HepG2 (cell line): ENCODE data around the gene PKN2. TPM values are rescaled to one million over a fixed set of nuclear protein-coding genes. Genes with fewer than 3 reads are reported as not detected.
A peak's percentile ranks its signal among the peaks of the same experiment; 100 is the strongest.

ENCODE experiments used
- CENPT ChIP-seq: sonication (generic); formaldehyde crosslinking; IDR thresholded peaks from 2 replicates; pipeline ENCODE4 v1.8.0; 2022; ENCODE audit warnings: low read depth, mild to moderate bottlenecking, moderate library complexity, missing genetic modification reagents
- DZIP1 ChIP-seq: sonication (generic); formaldehyde crosslinking; IDR thresholded peaks from 2 replicates; pipeline ENCODE4 v1.5.0; 2020; ENCODE audit warnings: mild to moderate bottlenecking, missing genetic modification reagents
- GABPB1 ChIP-seq: IDR thresholded peaks from 2 replicates; pipeline ENCODE4 v1.6.1; 2016; ENCODE audit warnings: mild to moderate bottlenecking, missing genetic modification reagents, moderate library complexity, missing compliant biosample characterization
- GTF2F1 ChIP-seq: fragments of 150-350 bp; IDR thresholded peaks from 2 replicates; pipeline ENCODE4 v1.6.1; 2014; ENCODE audit warnings: low read length
- HNRNPLL ChIP-seq: fragments of 200-400 bp; formaldehyde crosslinking; IDR thresholded peaks from 2 replicates; pipeline ENCODE4 v1.6.1; 2017; ENCODE audit warnings: mild to moderate bottlenecking, low read depth, low read length; ENCODE audit not compliant: poor library complexity, severe bottlenecking
- JUN ChIP-seq: sonication (generic); formaldehyde crosslinking; IDR thresholded peaks from 2 replicates; pipeline ENCODE4 v1.4.0; 2020; ENCODE audit warnings: mild to moderate bottlenecking, missing genetic modification reagents
- KDM3A ChIP-seq: IDR thresholded peaks from 2 replicates; pipeline ENCODE4 v1.6.1; 2018; ENCODE audit warnings: low read depth, missing compliant biosample characterization
- MIXL1 ChIP-seq: IDR thresholded peaks from 2 replicates; pipeline ENCODE4 v1.6.1; 2016
- NFKBIZ ChIP-seq: IDR thresholded peaks from 2 replicates; pipeline ENCODE4 v1.6.1; 2018; ENCODE audit warnings: missing genetic modification reagents, missing compliant biosample characterization
- PATZ1 ChIP-seq: sonication (generic); formaldehyde crosslinking; IDR thresholded peaks from 2 replicates; pipeline ENCODE4 v1.4.0; 2020; ENCODE audit warnings: missing genetic modification reagents
- PAXIP1 ChIP-seq: sonication (generic); formaldehyde crosslinking; conservative IDR thresholded peaks from 2 replicates; pipeline ENCODE4 v1.4.0; 2020; ENCODE audit warnings: mild to moderate bottlenecking, missing genetic modification reagents, moderate library complexity
- RFX3 ChIP-seq: IDR thresholded peaks from 2 replicates; pipeline ENCODE4 v1.6.1; 2016; ENCODE audit warnings: missing biosample characterization, missing genetic modification reagents
- SMAD1 ChIP-seq: sonication (generic); formaldehyde crosslinking; IDR thresholded peaks from 2 replicates; pipeline ENCODE4 v1.4.0; 2020; ENCODE audit warnings: missing genetic modification reagents, low read depth, mild to moderate bottlenecking, borderline replicate concordance
- XRCC5 ChIP-seq: fragments of 200-400 bp; formaldehyde crosslinking; optimal IDR thresholded peaks from 2 replicates; pipeline ENCODE3; 2017; ENCODE audit warnings: mild to moderate bottlenecking, low read length
- ZNF101 ChIP-seq: sonication (generic); formaldehyde crosslinking; IDR thresholded peaks from 2 replicates; pipeline ENCODE4 v1.4.0; 2020; ENCODE audit warnings: mild to moderate bottlenecking, low read depth, missing genetic modification reagents, borderline replicate concordance
- ZNF263 ChIP-seq: sonication (generic); formaldehyde crosslinking; IDR thresholded peaks from 2 replicates; pipeline ENCODE4 v1.4.0; 2020; ENCODE audit warnings: missing genetic modification reagents
- ZNF44 ChIP-seq: sonication (generic); formaldehyde crosslinking; IDR thresholded peaks from 2 replicates; pipeline ENCODE4 v1.5.1; 2020; ENCODE audit warnings: mild to moderate bottlenecking, missing genetic modification reagents
- ZNF605 ChIP-seq: sonication (generic); formaldehyde crosslinking; IDR thresholded peaks from 2 replicates; pipeline ENCODE4 v1.8.0; 2022; ENCODE audit warnings: mild to moderate bottlenecking, missing genetic modification reagents
- ZNF704 ChIP-seq: sonication (generic); formaldehyde crosslinking; IDR thresholded peaks from 2 replicates; pipeline ENCODE4 v1.8.1; 2023; ENCODE audit warnings: mild to moderate bottlenecking, inconsistent platforms, moderate library complexity, missing genetic modification reagents, borderline replicate concordance
- ZNF792 ChIP-seq: IDR thresholded peaks from 2 replicates; pipeline ENCODE4 v1.6.1; 2016
- ZSCAN21 ChIP-seq: sonication (generic); formaldehyde crosslinking; IDR thresholded peaks from 2 replicates; pipeline ENCODE4 v1.8.0; 2022; ENCODE audit warnings: mild to moderate bottlenecking, missing genetic modification reagents, moderate library complexity, borderline replicate concordance
- polyA plus RNA-seq, 8 experiments: library from polyadenylated mRNA; depleted of rRNA in 3 of 8; stranded (reverse) in 7 of 8; unstranded in 1 of 8; fragments of >200 nt; fragmentation: Illumina TruSeq in 4 of 8; extraction: Trizol in 4 of 8; gene quantifications; 2 replicates each; pipeline versions ENCODE4 v1.2.1 to v1.2.3, GENCODE V29; 2011 to 2016; ENCODE audit warnings: low read depth in 4 of 8, missing spikeins in 1 of 8, mixed read lengths in 1 of 8; ENCODE audit not compliant: insufficient read depth in 1 of 8
- total RNA-seq, 5 experiments: library from RNA; depleted of rRNA; stranded (reverse); fragments of >200 nt; fragmentation: Illumina TruSeq; extraction: Trizol; gene quantifications; 2 replicates each; pipeline ENCODE4 v1.2.3, GENCODE V29; 2016; ENCODE audit warnings: low read depth in 1 of 5

The PKN2 gene
- total and polyA plus RNA-seq, 2 of the 13 experiments (the other 11 are each of a cell fraction or from before 2014, with no cell fraction given) = 17.0 to 29.4 TPM

- TF ChIP-seq NFKBIZ (CRISPR knock-in tag) (no peak), HNRNPLL (peak; percentile 94), SMAD1 (no peak), GABPB1 (no peak; the same call in 1 of the 2 replicates), KDM3A (CRISPR knock-in tag) (no peak), CENPT (CRISPR knock-in tag) (no peak), JUN (CRISPR knock-in tag) (no peak), ZNF605 (CRISPR knock-in tag) (0 out of 2 replicates have a peak, but pooled peaks have one; percentile 12), XRCC5 (no peak), ZNF101 (CRISPR knock-in tag) (no peak; the same call in 1 of the 2 replicates), ZSCAN21 (0 out of 2 replicates have a peak, but pooled peaks have one; percentile 9), ZNF792 (no peak), PAXIP1 (no peak; the same call in 1 of the 2 replicates), ZNF704 (no peak), ZNF263 (CRISPR knock-in tag) (0 out of 2 replicates have a peak, but pooled peaks have one; percentile 30), PATZ1 (CRISPR knock-in tag) (peak; percentile 90), MIXL1 (CRISPR knock-in tag) (no peak), ZNF44 (CRISPR knock-in tag) (no peak), GTF2F1 (no peak), DZIP1 (no peak), RFX3 (CRISPR knock-in tag) (no peak)
These were observed 597 bp downstream of the PKN2 start (continued) for GRCh38 chr1:88684482-88685258.
